ENCODE data around the gene DLEC1.

DLEC1 gene

GRCh38 chr3:38125305-38126120 lies 86.5 kb downstream of the DLEC1 start:
- Histone ChIP-seq H3K79me2 (ENCODE audit: insufficient read depth, low read length) (no peaks in the 10 kb centered on the region), H3K9ac (ENCODE audit: low read depth, low read length, poor library complexity, severe bottlenecking) (no peak overlapping the region), H3K4me2 (ENCODE audit: low read depth, low read length, poor library complexity, severe bottlenecking) (no peak overlapping the region), H3K4me3 (ENCODE audit: low read length, poor library complexity, severe bottlenecking) (no peak overlapping the region), H3F3A (ENCODE audit: low read depth) (no peaks in the 10 kb centered on the region), H3K9me3 (ENCODE audit: insufficient read depth, low read depth, low read length) (no peaks in the 10 kb centered on the region), H4K20me1 (ENCODE audit: insufficient read depth, low read length, poor library complexity, severe bottlenecking) (no peaks in the 10 kb centered on the region), H2AFZ (ENCODE audit: low read length) (no peak overlapping the region), H3K27me3 (ENCODE audit: insufficient read depth, low read length, poor library complexity, severe bottlenecking) (no peaks in the 10 kb centered on the region), H3K4me1 (ENCODE audit: insufficient read depth, low read length, poor library complexity, severe bottlenecking) (no peaks in the 10 kb centered on the region), H3K9me2 (replicated peaks; ENCODE audit: low read depth, low read length) (no peaks in the 10 kb centered on the region), H3K36me3 (ENCODE audit: insufficient read depth, low read length) (peaks cover 66% of the 10 kb centered on the region; the same call in 1 of the 2 replicates)
- no peak for TF ChIP-seq EZH2phosphoT487 (IDR thresholded peaks at IDR 0.05; ENCODE audit: borderline replicate concordance)
- TF ChIP-seq, protein P1, sequence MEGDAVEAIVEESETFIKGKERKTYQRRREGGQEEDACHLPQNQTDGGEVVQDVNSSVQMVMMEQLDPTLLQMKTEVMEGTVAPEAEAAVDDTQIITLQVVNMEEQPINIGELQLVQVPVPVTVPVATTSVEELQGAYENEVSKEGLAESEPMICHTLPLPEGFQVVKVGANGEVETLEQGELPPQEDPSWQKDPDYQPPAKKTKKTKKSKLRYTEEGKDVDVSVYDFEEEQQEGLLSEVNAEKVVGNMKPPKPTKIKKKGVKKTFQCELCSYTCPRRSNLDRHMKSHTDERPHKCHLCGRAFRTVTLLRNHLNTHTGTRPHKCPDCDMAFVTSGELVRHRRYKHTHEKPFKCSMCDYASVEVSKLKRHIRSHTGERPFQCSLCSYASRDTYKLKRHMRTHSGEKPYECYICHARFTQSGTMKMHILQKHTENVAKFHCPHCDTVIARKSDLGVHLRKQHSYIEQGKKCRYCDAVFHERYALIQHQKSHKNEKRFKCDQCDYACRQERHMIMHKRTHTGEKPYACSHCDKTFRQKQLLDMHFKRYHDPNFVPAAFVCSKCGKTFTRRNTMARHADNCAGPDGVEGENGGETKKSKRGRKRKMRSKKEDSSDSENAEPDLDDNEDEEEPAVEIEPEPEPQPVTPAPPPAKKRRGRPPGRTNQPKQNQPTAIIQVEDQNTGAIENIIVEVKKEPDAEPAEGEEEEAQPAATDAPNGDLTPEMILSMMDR (conservative IDR thresholded peaks at IDR 0.05; ENCODE audit: low read length): no peak

DNA sequence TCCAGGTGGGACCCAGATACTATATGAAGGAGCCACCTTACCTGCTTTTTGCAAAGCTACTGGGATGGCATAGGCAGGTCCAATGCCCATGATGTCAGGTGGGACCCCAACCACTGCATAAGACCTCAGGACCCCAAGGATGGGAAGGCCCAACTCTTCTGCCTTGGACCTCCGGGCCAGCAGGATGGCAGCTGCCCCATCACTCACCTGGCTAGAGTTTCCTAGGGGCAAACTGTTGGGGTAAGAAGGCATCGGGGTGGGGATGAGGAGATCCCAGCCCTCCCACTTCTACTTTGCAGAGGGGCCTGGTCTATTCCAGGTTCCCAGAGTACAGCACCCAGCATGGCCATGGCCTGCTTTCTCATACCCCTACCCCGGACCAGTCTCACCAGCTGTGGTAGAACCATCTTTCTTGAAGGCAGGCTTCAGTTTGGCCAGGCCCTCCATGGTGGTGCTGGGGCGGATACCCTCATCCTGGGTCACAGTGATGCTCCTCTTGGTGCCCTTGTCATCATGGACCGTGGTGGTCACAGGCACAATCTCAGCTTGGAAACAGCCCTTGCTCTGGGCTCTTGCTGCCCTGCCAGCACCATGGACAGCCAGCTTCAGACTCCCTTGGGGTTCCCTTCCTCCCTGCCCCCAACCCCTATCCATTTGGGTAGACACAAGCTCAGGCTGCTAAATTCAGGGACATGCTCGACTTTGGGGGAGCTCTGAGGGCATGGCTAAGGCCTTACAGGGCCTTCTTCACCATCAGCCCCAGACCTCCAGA lies 87.3 kb downstream of the DLEC1 start:
- Histone ChIP-seq H3F3A (ENCODE audit: low read depth) (no peaks in the 10 kb centered on the region), H3K79me2 (ENCODE audit: insufficient read depth, low read length) (no peaks in the 10 kb centered on the region), H3K36me3 (ENCODE audit: insufficient read depth, low read length) (peaks cover 68% of the 10 kb centered on the region; the same call in 1 of the 2 replicates), H3K9me3 (ENCODE audit: insufficient read depth, low read depth, low read length) (no peaks in the 10 kb centered on the region), H3K4me1 (ENCODE audit: insufficient read depth, low read length, poor library complexity, severe bottlenecking) (no peaks in the 10 kb centered on the region), H3K9me2 (replicated peaks; ENCODE audit: low read depth, low read length) (no peaks in the 10 kb centered on the region), H4K20me1 (ENCODE audit: insufficient read depth, low read length, poor library complexity, severe bottlenecking) (peaks cover 4% of the 10 kb centered on the region), H2AFZ (ENCODE audit: low read length) (no peak overlapping the region), H3K4me2 (ENCODE audit: low read depth, low read length, poor library complexity, severe bottlenecking) (no peak overlapping the region), H3K4me3 (ENCODE audit: low read length, poor library complexity, severe bottlenecking) (no peak overlapping the region), H3K9ac (ENCODE audit: low read depth, low read length, poor library complexity, severe bottlenecking) (no peak overlapping the region), H3K27me3 (ENCODE audit: insufficient read depth, low read length, poor library complexity, severe bottlenecking) (no peaks in the 10 kb centered on the region)
- TF ChIP-seq EZH2phosphoT487 (IDR thresholded peaks at IDR 0.05; ENCODE audit: borderline replicate concordance): no peak
- TF ChIP-seq, protein P1 (conservative IDR thresholded peaks at IDR 0.05; ENCODE audit: low read length): no peak

GRCh38 chr3:38127611-38128302 lies 88.7 kb downstream of the DLEC1 start:
- H4K20me1 ChIP-seq (ENCODE audit: insufficient read depth, low read length, poor library complexity, severe bottlenecking): peaks cover 4% of the 10 kb centered on the region
- no peaks in the 10 kb centered on the region for H3K9me2 ChIP-seq (replicated peaks; ENCODE audit: low read depth, low read length)
- H3K9me3 ChIP-seq (ENCODE audit: insufficient read depth, low read depth, low read length): no peaks in the 10 kb centered on the region
- no peaks in the 10 kb centered on the region for H3K79me2 ChIP-seq (ENCODE audit: insufficient read depth, low read length)
- H3F3A ChIP-seq (ENCODE audit: low read depth): no peaks in the 10 kb centered on the region
- H3K9ac ChIP-seq (ENCODE audit: low read depth, low read length, poor library complexity, severe bottlenecking): no peak overlapping the region
- no peak overlapping the region for H3K4me2 ChIP-seq (ENCODE audit: low read depth, low read length, poor library complexity, severe bottlenecking)
- H3K4me1 ChIP-seq (ENCODE audit: insufficient read depth, low read length, poor library complexity, severe bottlenecking): no peaks in the 10 kb centered on the region
- no peak overlapping the region for H3K4me3 ChIP-seq (ENCODE audit: low read length, poor library complexity, severe bottlenecking)
- H2AFZ ChIP-seq (ENCODE audit: low read length): no peak overlapping the region
- H3K36me3 ChIP-seq (ENCODE audit: insufficient read depth, low read length): peaks cover 56% of the 10 kb centered on the region; the same call in 1 of the 2 replicates
- no peaks in the 10 kb centered on the region for H3K27me3 ChIP-seq (ENCODE audit: insufficient read depth, low read length, poor library complexity, severe bottlenecking)
- no peak for TF ChIP-seq EZH2phosphoT487 (IDR thresholded peaks at IDR 0.05; ENCODE audit: borderline replicate concordance)
- TF ChIP-seq, protein P1 (conservative IDR thresholded peaks at IDR 0.05; ENCODE audit: low read length): no peak

Data from Loucy (cell line).